HEK293 (cell line): Measurements from ENCODE around the gene DENND2A.
"Not testable (repeated sequence)": the region's sequence is repeated elsewhere in the genome, so short reads cannot be mapped to it uniquely, and the experiment has no call there.

Experiments
- CTCF ChIA-PET: fragments of 350-600 bp; formaldehyde crosslinking; extraction: SDS; loops from one replicate; lab custom pipeline; 2021; ENCODE audit warnings: antibody characterized with exemption; lab: Yijun Ruan, JAX
- POLR2A ChIA-PET: fragments of 300-600 bp; formaldehyde crosslinking; extraction: SDS; loops from one replicate; lab custom pipeline; 2020; ENCODE audit warnings: antibody characterized with exemption, inconsistent platforms; lab: Yijun Ruan, JAX
- H3K27ac ChIP-seq: fragments of 200-500 bp; sonication (Bioruptor generic); 2 replicates; pipeline ENCODE4 v1.5.1; 2014; ENCODE audit warnings: low read depth, low read length, control low read depth, inconsistent platforms; ENCODE audit errors: extremely low read depth
- H3K36me3 ChIP-seq, 2 experiments: fragments of 200-500 bp in 1 of 2; sonication (Bioruptor generic) in 1 of 2; 1 replicate in 1 of 2; 2 replicates in 1 of 2; pipeline ENCODE4 v1.5.1; 2014 to 2017; ENCODE audit warnings: inconsistent platforms in 2 of 2, low read length in 2 of 2; ENCODE audit not compliant: control insufficient read depth in 2 of 2, insufficient read depth in 1 of 2
- H3K4me1 ChIP-seq: fragments of 200-500 bp; sonication (Bioruptor generic); 2 replicates; pipeline ENCODE4 v1.5.1; 2014; ENCODE audit warnings: mild to moderate bottlenecking, low read length, inconsistent platforms; ENCODE audit not compliant: control insufficient read depth, insufficient read depth
- H3K4me3 ChIP-seq: 2 replicates; pipeline ENCODE4 v1.5.1; 2011; ENCODE audit warnings: low read depth, mild to moderate bottlenecking, control low read depth, low read length, moderate library complexity
- H3K9me3 ChIP-seq: fragments of 200-500 bp; sonication (Bioruptor generic); 2 replicates; pipeline ENCODE4 v1.5.1; 2014; ENCODE audit warnings: low read depth, low read length, inconsistent platforms; ENCODE audit not compliant: control insufficient read depth, insufficient read depth
- INSM2 ChIP-seq: fragments of 450-650 bp; formaldehyde crosslinking; IDR thresholded peaks from 2 replicates; pipeline ENCODE4 v1.5.1; 2016; ENCODE audit warnings: missing biosample characterization, missing genetic modification characterization
- KLF16 ChIP-seq: fragments of 450-650 bp; formaldehyde crosslinking; IDR thresholded peaks from 2 replicates; pipeline ENCODE4 v1.5.1; 2017; ENCODE audit warnings: missing biosample characterization, missing genetic modification characterization
- OSR2 ChIP-seq: fragments of 450-650 bp; formaldehyde crosslinking; IDR thresholded peaks from 2 replicates; pipeline ENCODE4 v1.5.1; 2016; ENCODE audit warnings: missing biosample characterization, missing genetic modification characterization
- TRIM28 ChIP-seq: IDR thresholded peaks from 2 replicates; pipeline ENCODE4 v1.6.1; 2011; ENCODE audit warnings: low read length, control low read depth, borderline replicate concordance
- YY1 ChIP-seq: fragments of 450-650 bp; formaldehyde crosslinking; IDR thresholded peaks from 2 replicates; pipeline ENCODE4 v1.5.1; 2018; ENCODE audit warnings: missing biosample characterization, missing genetic modification characterization
- YY2 ChIP-seq: fragments of 450-650 bp; formaldehyde crosslinking; IDR thresholded peaks from 2 replicates; pipeline ENCODE4 v1.5.1; 2016; ENCODE audit warnings: missing biosample characterization, missing genetic modification characterization
- ZNF121 ChIP-seq: fragments of 450-650 bp; formaldehyde crosslinking; IDR thresholded peaks from 2 replicates; pipeline ENCODE4 v1.5.1; 2016; ENCODE audit warnings: missing biosample characterization, missing genetic modification characterization
- ZNF132 ChIP-seq: fragments of 450-650 bp; formaldehyde crosslinking; IDR thresholded peaks from 2 replicates; pipeline ENCODE4 v1.5.1; 2017; ENCODE audit warnings: missing biosample characterization, missing genetic modification characterization, borderline replicate concordance
- ZNF155 ChIP-seq: fragments of 450-650 bp; formaldehyde crosslinking; IDR thresholded peaks from 2 replicates; pipeline ENCODE4 v1.5.1; 2016; ENCODE audit warnings: missing biosample characterization, missing genetic modification characterization
- ZNF202 ChIP-seq: fragments of 450-650 bp; formaldehyde crosslinking; IDR thresholded peaks from 2 replicates; pipeline ENCODE4 v1.5.1; 2016; ENCODE audit warnings: missing biosample characterization, missing genetic modification characterization, borderline replicate concordance
- ZNF292 ChIP-seq: fragments of 450-650 bp; formaldehyde crosslinking; IDR thresholded peaks from 2 replicates; pipeline ENCODE4 v1.5.1; 2016; ENCODE audit warnings: low read depth, missing biosample characterization, missing genetic modification characterization, borderline replicate concordance
- ZNF394 ChIP-seq: fragments of 450-650 bp; formaldehyde crosslinking; IDR thresholded peaks from 2 replicates; pipeline ENCODE4 v1.5.1; 2016; ENCODE audit warnings: missing biosample characterization, missing genetic modification characterization, mild to moderate bottlenecking, moderate library complexity, borderline replicate concordance
- ZNF571 ChIP-seq: fragments of 450-650 bp; formaldehyde crosslinking; IDR thresholded peaks from 2 replicates; pipeline ENCODE4 v1.5.0; 2017; ENCODE audit warnings: missing biosample characterization, missing genetic modification characterization
- ZNF585B ChIP-seq: fragments of 450-650 bp; formaldehyde crosslinking; IDR thresholded peaks from 2 replicates; pipeline ENCODE4 v1.5.1; 2016; ENCODE audit warnings: missing biosample characterization, missing genetic modification characterization
- ZNF660 ChIP-seq: fragments of 450-650 bp; IDR thresholded peaks from 2 replicates; pipeline ENCODE4 v1.5.1; 2018; ENCODE audit warnings: missing biosample characterization, mild to moderate bottlenecking, missing genetic modification characterization
- TF ChIP-seq, protein P1 (sequence below): fragments of 450-650 bp; formaldehyde crosslinking; IDR thresholded peaks from 2 replicates; pipeline ENCODE4 v1.5.1; 2016; ENCODE audit warnings: missing biosample characterization, missing genetic modification characterization
- TF ChIP-seq, protein P2 (sequence below): fragments of 450-650 bp; formaldehyde crosslinking; IDR thresholded peaks from 2 replicates; pipeline ENCODE4 v1.5.0; 2017; ENCODE audit warnings: missing biosample characterization, missing genetic modification characterization, borderline replicate concordance

DENND2A gene

GRCh38 chr7:140678081-140678815 lies 37.6 kb upstream of the DENND2A start:
- no peak overlapping the region for H3K27ac ChIP-seq
- H3K4me3 ChIP-seq = no peak overlapping the region
- POLR2A ChIA-PET = no interaction called here
- CTCF ChIA-PET = interaction anchor here (0.5 kb wide), 1 partner anchor 873 kb away, joined by 3 read pairs; the partner anchor contains the start of gene AGK
- TF ChIP-seq ZNF571 (tag by site-specific recombination) = no peak
- no peak for TF ChIP-seq KLF16 (tag by site-specific recombination)
- TF ChIP-seq TRIM28 = no peak
- TF ChIP-seq ZNF202 (tag by site-specific recombination) = no peak
- TF ChIP-seq ZNF132 (tag by site-specific recombination) = no peak
- TF ChIP-seq ZNF155 (tag by site-specific recombination) = no peak
- no peak for TF ChIP-seq ZNF292 (tag by site-specific recombination)
- TF ChIP-seq ZNF585B (tag by site-specific recombination) = no peak
- peaks cover 15 to 76% of the 10 kb centered on the region in 2 experiments; a peak in 2 of 3 replicates for H3K36me3 ChIP-seq
- H3K9me3 ChIP-seq = no peaks in the 10 kb centered on the region
- no peaks in the 10 kb centered on the region for H3K4me1 ChIP-seq

GRCh38 chr7:140677496-140677895 lies 36.9 kb upstream of the DENND2A start:
- Histone ChIP-seq H3K4me3 (no peak overlapping the region), H3K36me3 (peaks cover 9 to 71% of the 10 kb centered on the region in 2 experiments; a peak in 2 of 3 replicates), H3K4me1 (no peaks in the 10 kb centered on the region), H3K9me3 (no peaks in the 10 kb centered on the region), H3K27ac (no peak overlapping the region)
- ChIA-PET CTCF (interaction anchor here (0.6 to 0.7 kb wide), 2 partner anchors 1004 to 1310 kb away, joined by 3 to 6 read pairs; no protein-coding TSS in a partner anchor), POLR2A (no interaction called here)
- TF ChIP-seq OSR2 = no peak
- TF ChIP-seq YY1 (tag by site-specific recombination) = no peak
- TF ChIP-seq, protein P1, sequence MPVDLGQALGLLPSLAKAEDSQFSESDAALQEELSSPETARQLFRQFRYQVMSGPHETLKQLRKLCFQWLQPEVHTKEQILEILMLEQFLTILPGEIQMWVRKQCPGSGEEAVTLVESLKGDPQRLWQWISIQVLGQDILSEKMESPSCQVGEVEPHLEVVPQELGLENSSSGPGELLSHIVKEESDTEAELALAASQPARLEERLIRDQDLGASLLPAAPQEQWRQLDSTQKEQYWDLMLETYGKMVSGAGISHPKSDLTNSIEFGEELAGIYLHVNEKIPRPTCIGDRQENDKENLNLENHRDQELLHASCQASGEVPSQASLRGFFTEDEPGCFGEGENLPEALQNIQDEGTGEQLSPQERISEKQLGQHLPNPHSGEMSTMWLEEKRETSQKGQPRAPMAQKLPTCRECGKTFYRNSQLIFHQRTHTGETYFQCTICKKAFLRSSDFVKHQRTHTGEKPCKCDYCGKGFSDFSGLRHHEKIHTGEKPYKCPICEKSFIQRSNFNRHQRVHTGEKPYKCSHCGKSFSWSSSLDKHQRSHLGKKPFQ = no peak
- TF ChIP-seq ZNF394 = no peak
- TF ChIP-seq ZNF660 = no peak
- TF ChIP-seq INSM2 (tag by site-specific recombination) = no peak
- no peak for TF ChIP-seq YY2
- TF ChIP-seq, protein P2, sequence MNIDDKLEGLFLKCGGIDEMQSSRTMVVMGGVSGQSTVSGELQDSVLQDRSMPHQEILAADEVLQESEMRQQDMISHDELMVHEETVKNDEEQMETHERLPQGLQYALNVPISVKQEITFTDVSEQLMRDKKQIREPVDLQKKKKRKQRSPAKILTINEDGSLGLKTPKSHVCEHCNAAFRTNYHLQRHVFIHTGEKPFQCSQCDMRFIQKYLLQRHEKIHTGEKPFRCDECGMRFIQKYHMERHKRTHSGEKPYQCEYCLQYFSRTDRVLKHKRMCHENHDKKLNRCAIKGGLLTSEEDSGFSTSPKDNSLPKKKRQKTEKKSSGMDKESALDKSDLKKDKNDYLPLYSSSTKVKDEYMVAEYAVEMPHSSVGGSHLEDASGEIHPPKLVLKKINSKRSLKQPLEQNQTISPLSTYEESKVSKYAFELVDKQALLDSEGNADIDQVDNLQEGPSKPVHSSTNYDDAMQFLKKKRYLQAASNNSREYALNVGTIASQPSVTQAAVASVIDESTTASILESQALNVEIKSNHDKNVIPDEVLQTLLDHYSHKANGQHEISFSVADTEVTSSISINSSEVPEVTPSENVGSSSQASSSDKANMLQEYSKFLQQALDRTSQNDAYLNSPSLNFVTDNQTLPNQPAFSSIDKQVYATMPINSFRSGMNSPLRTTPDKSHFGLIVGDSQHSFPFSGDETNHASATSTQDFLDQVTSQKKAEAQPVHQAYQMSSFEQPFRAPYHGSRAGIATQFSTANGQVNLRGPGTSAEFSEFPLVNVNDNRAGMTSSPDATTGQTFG (tag by site-specific recombination) = no peak

DNA sequence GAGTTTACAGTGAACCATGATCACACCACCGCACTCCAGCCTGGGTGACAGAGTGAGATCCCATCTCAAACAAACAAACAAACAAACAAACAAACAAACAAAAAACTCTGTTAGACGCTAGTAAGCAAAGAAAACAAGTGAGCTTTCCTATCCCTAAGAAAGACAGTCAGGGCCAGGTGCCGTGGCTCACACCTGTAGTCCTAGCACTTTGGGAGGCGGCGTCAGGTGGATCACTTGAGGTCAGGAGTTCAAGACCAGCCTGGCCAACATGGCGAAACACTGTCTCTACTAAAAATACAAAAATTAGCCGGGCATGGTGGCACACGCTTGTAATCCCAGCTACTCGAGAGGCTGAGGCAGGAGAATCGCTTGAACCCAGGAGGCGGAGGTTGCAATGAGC lies 36.3 kb upstream of the DENND2A start:
- H3K4me3 ChIP-seq, H3K4me1 ChIP-seq, POLR2A ChIA-PET, H3K9me3 ChIP-seq, H3K27ac ChIP-seq: not testable (repeated sequence)
- TF ChIP-seq ZNF121 (tag by site-specific recombination) = 0 out of 2 replicates have a peak, but pooled peaks have one; percentile 44
- CTCF ChIA-PET = interaction anchor here (0.6 to 1.6 kb wide), 3 partner anchors 16 to 1310 kb away, joined by 3 to 6 read pairs (median 5); no protein-coding TSS in a partner anchor
- peaks cover 4 to 66% of the 10 kb centered on the region in 2 experiments; a peak in 2 of 3 replicates for H3K36me3 ChIP-seq
